Measurements from ENCODE around the gene NAA80.
A peak's percentile ranks its signal among the peaks of the same experiment; 100 is the strongest.
"Not testable (repeated sequence)": the region's sequence is repeated elsewhere in the genome, so short reads cannot be mapped to it uniquely, and the experiment has no call there.

NAA80 gene

GRCh38 chr3:50290161-50290641, 9.0 kb downstream of the NAA80 start:
- DNase-seq (no peak), ATAC-seq (no peak)

GRCh38 chr3:50289130-50289529, 10.1 kb downstream of the NAA80 start:
- ATAC-seq (no peak), DNase-seq (no peak)

GRCh38 chr3:50288387-50289007, 10.7 kb downstream of the NAA80 start:
- DNase-seq (no peak), ATAC-seq (no peak)

GRCh38 chr3:50287262-50287661, 11.9 kb downstream of the NAA80 start:
- DNase-seq (no peak), ATAC-seq (no peak)

- ATAC-seq (no peak), DNase-seq (no peak)
Observed at GRCh38 chr3:50286322-50287227, 12.6 kb downstream of the NAA80 start.

- not testable (repeated sequence) for ATAC-seq, DNase-seq
Observed at GRCh38 chr3:50284121-50284520, 15.1 kb downstream of the NAA80 start.

GRCh38 chr3:50279255-50280016, 19.8 kb downstream of the NAA80 start:
- no peak for DNase-seq
- no peak for ATAC-seq

GRCh38 chr3:50278880-50279224, 20.4 kb downstream of the NAA80 start, which contains the start of gene LSMEM2:
Gene LSMEM2, plus strand, starts transcription at chr3:50279087. Its CDS starts 27 bp downstream, at chr3:50279114.
- no peak for DNase-seq
- ATAC-seq: no peak

GRCh38 chr3:50278123-50278879, 20.9 kb downstream of the NAA80 start:
- ATAC-seq (peak; percentile 14), DNase-seq (no peak)

GRCh38 chr3:50276762-50277101, 22.5 kb downstream of the NAA80 start:
- ATAC-seq (no peak), DNase-seq (no peak)

GRCh38 chr3:50275996-50276761, 23.0 kb downstream of the NAA80 start:
- ATAC-seq: no peak
- DNase-seq: peak; percentile 24

GRCh38 chr3:50275141-50275995, 23.8 kb downstream of the NAA80 start:
- DNase-seq (no peak), ATAC-seq (no peak)

GRCh38 chr3:50274371-50275104, 24.7 kb downstream of the NAA80 start:
- DNase-seq (peak; percentile 84), ATAC-seq (peak; percentile 34)

GRCh38 chr3:50273689-50274065, 25.5 kb downstream of the NAA80 start:
- DNase-seq (no peak), ATAC-seq (no peak)

- DNase-seq (peak; percentile 96), ATAC-seq (peak; percentile 90)
Observed at GRCh38 chr3:50272911-50273688, 26.1 kb downstream of the NAA80 start.

- not testable (repeated sequence) for DNase-seq, ATAC-seq
Observed at GRCh38 chr3:50272538-50272910, 26.7 kb downstream of the NAA80 start.

GRCh38 chr3:50271314-50271936, 27.8 kb downstream of the NAA80 start:
- ATAC-seq (no peak), DNase-seq (no peak)

Data from stimulated activated naive CD8-positive, alpha-beta T cell treated with anti-CD3 and anti-CD28 coated beads, Interleukin-15, Interleukin-2, amounts not matched to agents 100 U/mL and 50 U/mL, for 24 hours (primary cell).